DND-41 (cell line): ENCODE measurements around the gene PARN.

ENCODE experiments used
- EZH2 ChIP-seq: IDR thresholded peaks from 3 replicates; pipeline ENCODE4 v1.6.1; 2012; ENCODE audit warnings: borderline replicate concordance, low read depth, mild to moderate bottlenecking, moderate library complexity, low read length, inconsistent platforms; ENCODE audit not compliant: severe bottlenecking
- TF ChIP-seq, protein P1 (sequence below): IDR thresholded peaks from 2 replicates; pipeline ENCODE4 v1.5.1; 2012; ENCODE audit warnings: borderline replicate concordance, low read length, moderate library complexity, mild to moderate bottlenecking; ENCODE audit not compliant: poor library complexity, severe bottlenecking; ENCODE audit errors: extremely low read depth

DNA sequence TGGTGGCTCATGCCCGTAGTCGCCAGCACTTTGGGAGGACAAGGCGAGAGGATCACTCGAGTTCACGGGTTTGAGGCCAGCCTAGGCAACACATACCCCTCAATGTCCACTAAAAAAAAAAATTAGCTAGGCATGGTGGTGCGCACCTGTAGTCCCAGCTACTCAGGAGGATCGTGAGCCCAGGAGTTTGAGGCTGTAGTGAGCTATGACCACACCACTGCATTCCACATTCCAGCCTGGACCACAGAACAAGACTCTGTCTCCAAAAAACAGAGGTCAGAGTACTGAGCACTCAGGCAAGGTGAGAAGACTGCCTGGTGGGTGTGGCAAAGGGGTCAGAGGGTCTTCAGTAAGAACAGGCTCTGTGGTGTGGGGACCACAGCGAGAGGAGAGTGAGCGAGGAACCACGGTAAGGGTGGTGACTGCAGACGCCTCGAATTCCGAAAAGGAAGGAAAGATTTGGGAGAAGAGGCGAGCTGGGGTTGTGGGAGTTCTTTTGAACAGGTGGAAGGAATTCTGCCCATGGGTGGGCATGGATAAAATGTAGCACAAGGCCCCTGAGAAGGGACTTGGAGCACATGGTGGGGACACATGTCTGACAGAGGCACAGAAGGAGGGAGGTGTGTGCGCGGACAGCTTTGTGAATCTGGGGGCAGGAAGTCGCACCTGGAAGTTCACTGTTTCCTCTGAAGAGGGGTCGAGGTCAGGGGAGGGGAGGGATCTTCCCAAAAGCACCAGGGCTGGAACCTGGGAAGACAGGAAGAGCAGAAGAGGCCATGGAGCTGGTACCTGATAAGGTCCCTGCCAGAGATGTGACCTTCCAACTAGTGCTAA is 134.6 kb downstream of the PARN start:
- TF ChIP-seq, protein P1, sequence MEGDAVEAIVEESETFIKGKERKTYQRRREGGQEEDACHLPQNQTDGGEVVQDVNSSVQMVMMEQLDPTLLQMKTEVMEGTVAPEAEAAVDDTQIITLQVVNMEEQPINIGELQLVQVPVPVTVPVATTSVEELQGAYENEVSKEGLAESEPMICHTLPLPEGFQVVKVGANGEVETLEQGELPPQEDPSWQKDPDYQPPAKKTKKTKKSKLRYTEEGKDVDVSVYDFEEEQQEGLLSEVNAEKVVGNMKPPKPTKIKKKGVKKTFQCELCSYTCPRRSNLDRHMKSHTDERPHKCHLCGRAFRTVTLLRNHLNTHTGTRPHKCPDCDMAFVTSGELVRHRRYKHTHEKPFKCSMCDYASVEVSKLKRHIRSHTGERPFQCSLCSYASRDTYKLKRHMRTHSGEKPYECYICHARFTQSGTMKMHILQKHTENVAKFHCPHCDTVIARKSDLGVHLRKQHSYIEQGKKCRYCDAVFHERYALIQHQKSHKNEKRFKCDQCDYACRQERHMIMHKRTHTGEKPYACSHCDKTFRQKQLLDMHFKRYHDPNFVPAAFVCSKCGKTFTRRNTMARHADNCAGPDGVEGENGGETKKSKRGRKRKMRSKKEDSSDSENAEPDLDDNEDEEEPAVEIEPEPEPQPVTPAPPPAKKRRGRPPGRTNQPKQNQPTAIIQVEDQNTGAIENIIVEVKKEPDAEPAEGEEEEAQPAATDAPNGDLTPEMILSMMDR = no peak
- no peak for TF ChIP-seq EZH2
